Smooth muscle cell (in vitro differentiated cells): ENCODE measurements around the gene GIMAP1. TPM values are rescaled to one million over a fixed set of nuclear protein-coding genes. Genes with fewer than 3 reads are reported as not detected.

Experiments used
- DNase-seq: peaks from one replicate; lab custom pipeline; 2025; ENCODE audit not compliant: unreplicated experiment; lab: John Stamatoyannopoulos, UW
- H2AFZ ChIP-seq: fragments of 200-600 bp; sonication (generic); 2 replicates; pipeline ENCODE4 v1.6.0; 2016; ENCODE audit warnings: antibody characterized with exemption, low read depth, mild to moderate bottlenecking
- H3F3A ChIP-seq: fragments of 200-600 bp; sonication (generic); 2 replicates; pipeline ENCODE4 v1.6.0; 2017; ENCODE audit warnings: antibody characterized with exemption, low read depth
- H3K27ac ChIP-seq: fragments of 200-600 bp; sonication (generic); 2 replicates; pipeline ENCODE4 v1.5.1; 2016; ENCODE audit warnings: low read depth, mild to moderate bottlenecking
- H3K27me3 ChIP-seq: fragments of 200-600 bp; sonication (generic); 2 replicates; pipeline ENCODE4 v1.6.1; 2016; ENCODE audit warnings: low read depth, mild to moderate bottlenecking
- H3K36me3 ChIP-seq: fragments of 200-600 bp; sonication (generic); 2 replicates; pipeline ENCODE4 v1.5.1; 2016; ENCODE audit warnings: low read depth
- H3K4me1 ChIP-seq: fragments of 200-600 bp; sonication (generic); 2 replicates; pipeline ENCODE4 v1.5.1; 2016; ENCODE audit warnings: low read depth
- H3K4me2 ChIP-seq: fragments of 200-600 bp; sonication (generic); 2 replicates; pipeline ENCODE4 v1.6.0; 2016; ENCODE audit warnings: mild to moderate bottlenecking
- H3K4me3 ChIP-seq: fragments of 200-600 bp; sonication (generic); 2 replicates; pipeline ENCODE4 v1.5.1; 2016; ENCODE audit warnings: mild to moderate bottlenecking
- H3K79me2 ChIP-seq: fragments of 200-600 bp; sonication (generic); 2 replicates; pipeline ENCODE4 v1.6.0; 2016; ENCODE audit warnings: low read depth, mild to moderate bottlenecking
- H3K9ac ChIP-seq: fragments of 200-600 bp; sonication (generic); 2 replicates; pipeline ENCODE4 v1.6.0; 2016; ENCODE audit warnings: low read depth
- H3K9me3 ChIP-seq: fragments of 200-600 bp; sonication (generic); replicated peaks from 2 replicates; pipeline ENCODE4 v1.5.1; 2016; ENCODE audit warnings: low read depth
- H4K20me1 ChIP-seq: fragments of 200-600 bp; sonication (generic); 2 replicates; pipeline ENCODE4 v1.6.0; 2016; ENCODE audit warnings: low read depth
- CTCF ChIP-seq: fragments of 200-600 bp; sonication (generic); IDR thresholded peaks from 2 replicates; pipeline ENCODE4 v1.5.1; 2017; ENCODE audit warnings: borderline replicate concordance, mild to moderate bottlenecking, antibody characterized with exemption; ENCODE audit not compliant: insufficient read depth, poor library complexity, severe bottlenecking
- WGBS: methylation state at CpG from one replicate; pipeline ENCODE4 v1.1.7; 2016; ENCODE audit warnings: low lambda C conversion rate; 5-methylcytosine and 5-hydroxymethylcytosine counted together
- polyA plus RNA-seq: library from polyadenylated mRNA; unstranded; fragments of >200 nt; fragmentation: Nextera tagmentation; extraction: Ambion mirVana; gene quantifications from 2 replicates; pipeline ENCODE4 v1.2.1, GENCODE V29; 2016
- total RNA-seq: library from RNA; depleted of rRNA; stranded (reverse); fragments of >200 nt; gene quantifications from 2 replicates; pipeline ENCODE4 v1.2.3, GENCODE V29; 2014

GIMAP1 gene
- total and polyA plus RNA-seq, 2 experiments from 2014 or later = not detected

- no peak overlapping the region for H3K4me2 ChIP-seq
- no peaks in the 10 kb centered on the region for H3F3A ChIP-seq
- H3K27me3 ChIP-seq = no peaks in the 10 kb centered on the region
- WGBS = 83% methylated on average over 4 of the region's 4 CpGs
- no peaks in the 10 kb centered on the region for H4K20me1 ChIP-seq
- no peaks in the 10 kb centered on the region for H3K79me2 ChIP-seq
- H3K4me1 ChIP-seq = no peaks in the 10 kb centered on the region
- DNase-seq = no peak
- H3K9ac ChIP-seq = no peak overlapping the region
- no peaks in the 10 kb centered on the region for H3K36me3 ChIP-seq
- TF ChIP-seq CTCF = no peak
- H3K4me3 ChIP-seq = no peak overlapping the region
- H3K9me3 ChIP-seq = no peaks in the 10 kb centered on the region
- no peak overlapping the region for H2AFZ ChIP-seq
- no peak overlapping the region for H3K27ac ChIP-seq
These were observed 526 bp downstream of the GIMAP1 start for GRCh38 chr7:150716939-150717338.

- no peak overlapping the region for H2AFZ ChIP-seq
- H4K20me1 ChIP-seq = no peaks in the 10 kb centered on the region
- no peak overlapping the region for H3K9ac ChIP-seq
- H3K27me3 ChIP-seq = no peaks in the 10 kb centered on the region
- H3K4me2 ChIP-seq = no peak overlapping the region
- no peaks in the 10 kb centered on the region for H3K79me2 ChIP-seq
- H3K4me1 ChIP-seq = no peaks in the 10 kb centered on the region
- no peak for TF ChIP-seq CTCF
- H3K4me3 ChIP-seq = no peak overlapping the region
- H3K27ac ChIP-seq = no peak overlapping the region
- 74% methylated on average over 4 of the region's 4 CpGs for WGBS
- no peaks in the 10 kb centered on the region for H3K36me3 ChIP-seq
- DNase-seq = no peak
- no peaks in the 10 kb centered on the region for H3F3A ChIP-seq
- no peaks in the 10 kb centered on the region for H3K9me3 ChIP-seq
These were observed 1.5 kb downstream of the GIMAP1 start for GRCh38 chr7:150717814-150718420.

- Histone ChIP-seq H3K4me3 (no peak overlapping the region), H3K4me2 (no peak overlapping the region), H3K9ac (no peak overlapping the region), H3K27ac (no peak overlapping the region), H3F3A (no peaks in the 10 kb centered on the region), H4K20me1 (no peaks in the 10 kb centered on the region), H2AFZ (no peak overlapping the region), H3K27me3 (peaks cover 2% of the 10 kb centered on the region), H3K79me2 (no peaks in the 10 kb centered on the region), H3K36me3 (no peaks in the 10 kb centered on the region), H3K9me3 (no peaks in the 10 kb centered on the region), H3K4me1 (no peaks in the 10 kb centered on the region)
- WGBS = 65% methylated on average over 4 of the region's 4 CpGs
- DNase-seq = no peak
- TF ChIP-seq CTCF = no peak
These were observed 3.0 kb downstream of the GIMAP1 start for GRCh38 chr7:150719436-150719835.
